Myocyte (in vitro differentiated cells): ENCODE results near the gene SASS6. TPM values are rescaled to one million over a fixed set of nuclear protein-coding genes. Genes with fewer than 3 reads are reported as not detected.

ENCODE experiments used
- DNase-seq: peaks from one replicate; pipeline ENCODE4 v3.0.0-alpha.2; 2012; ENCODE audit warnings: low read depth
- polyA plus RNA-seq: library from polyadenylated mRNA; unstranded; fragments of >200 nt; gene quantifications from one replicate; pipeline ENCODE4 v1.2.1, GENCODE V29; 2012; ENCODE audit warnings: missing spikeins
- total RNA-seq: library from RNA; depleted of rRNA; stranded (reverse); fragments of >200 nt; gene quantifications from 2 replicates; pipeline ENCODE4 v1.2.3, GENCODE V29; 2014

SASS6 gene, protein sequence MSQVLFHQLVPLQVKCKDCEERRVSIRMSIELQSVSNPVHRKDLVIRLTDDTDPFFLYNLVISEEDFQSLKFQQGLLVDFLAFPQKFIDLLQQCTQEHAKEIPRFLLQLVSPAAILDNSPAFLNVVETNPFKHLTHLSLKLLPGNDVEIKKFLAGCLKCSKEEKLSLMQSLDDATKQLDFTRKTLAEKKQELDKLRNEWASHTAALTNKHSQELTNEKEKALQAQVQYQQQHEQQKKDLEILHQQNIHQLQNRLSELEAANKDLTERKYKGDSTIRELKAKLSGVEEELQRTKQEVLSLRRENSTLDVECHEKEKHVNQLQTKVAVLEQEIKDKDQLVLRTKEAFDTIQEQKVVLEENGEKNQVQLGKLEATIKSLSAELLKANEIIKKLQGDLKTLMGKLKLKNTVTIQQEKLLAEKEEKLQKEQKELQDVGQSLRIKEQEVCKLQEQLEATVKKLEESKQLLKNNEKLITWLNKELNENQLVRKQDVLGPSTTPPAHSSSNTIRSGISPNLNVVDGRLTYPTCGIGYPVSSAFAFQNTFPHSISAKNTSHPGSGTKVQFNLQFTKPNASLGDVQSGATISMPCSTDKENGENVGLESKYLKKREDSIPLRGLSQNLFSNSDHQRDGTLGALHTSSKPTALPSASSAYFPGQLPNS
- total RNA-seq = 1.6 and 1.9 TPM in 2 replicates
- polyA plus RNA-seq = 0.79 TPM

DNA sequence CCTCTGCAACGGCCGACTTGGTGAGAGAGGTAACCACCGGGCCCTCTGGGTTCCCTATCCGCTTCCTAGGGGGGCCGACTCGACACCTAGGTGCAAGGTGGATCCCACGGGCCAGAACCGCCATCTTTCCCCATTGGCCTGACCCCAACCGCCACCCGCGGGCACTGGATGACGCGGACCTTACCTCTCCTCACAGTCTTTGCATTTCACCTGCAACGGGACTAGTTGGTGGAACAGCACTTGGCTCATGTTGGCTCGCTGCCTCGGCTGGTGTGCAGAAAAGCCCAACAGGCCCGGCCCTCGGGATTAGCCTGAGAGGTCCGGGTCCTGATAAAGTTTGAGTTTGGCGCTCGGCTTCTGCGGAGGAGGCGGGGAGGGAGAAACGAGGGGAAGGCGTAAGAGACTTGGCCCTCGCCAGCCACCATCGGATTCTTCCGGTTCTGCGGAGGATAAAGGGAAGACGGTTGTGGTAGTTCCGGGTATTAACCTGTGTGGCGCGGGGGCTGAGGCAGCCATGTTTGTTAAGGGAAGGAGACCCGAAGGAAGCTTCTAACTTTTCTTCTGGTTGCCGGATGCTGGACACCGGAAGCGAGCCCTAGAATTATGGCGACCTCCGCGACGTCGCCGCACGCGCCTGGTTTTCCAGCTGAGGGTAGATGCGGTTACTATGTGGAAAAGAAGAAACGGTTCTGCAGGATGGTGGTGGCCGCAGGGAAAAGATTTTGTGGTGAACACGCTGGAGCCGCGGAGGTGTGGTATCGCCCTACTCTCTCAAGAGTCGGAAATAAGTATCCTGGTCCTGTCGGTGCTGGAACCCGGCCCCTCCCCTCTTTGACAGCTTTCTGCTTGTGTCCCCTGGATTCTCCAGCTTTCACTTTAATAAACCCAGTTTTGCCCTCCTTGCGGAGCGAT, at the start of gene SASS6, which contains the start of gene TRMT13:
Gene SASS6, minus strand, starts transcription at position 365 of the 912 bp plus-strand sequence. Its CDS starts 116 bp downstream, at position 249.
Gene TRMT13, plus strand, starts transcription at position 598 of the 912 bp plus-strand sequence. Its CDS starts 6 bp downstream, at position 604.
- peak; percentile 100 for DNase-seq

DNA sequence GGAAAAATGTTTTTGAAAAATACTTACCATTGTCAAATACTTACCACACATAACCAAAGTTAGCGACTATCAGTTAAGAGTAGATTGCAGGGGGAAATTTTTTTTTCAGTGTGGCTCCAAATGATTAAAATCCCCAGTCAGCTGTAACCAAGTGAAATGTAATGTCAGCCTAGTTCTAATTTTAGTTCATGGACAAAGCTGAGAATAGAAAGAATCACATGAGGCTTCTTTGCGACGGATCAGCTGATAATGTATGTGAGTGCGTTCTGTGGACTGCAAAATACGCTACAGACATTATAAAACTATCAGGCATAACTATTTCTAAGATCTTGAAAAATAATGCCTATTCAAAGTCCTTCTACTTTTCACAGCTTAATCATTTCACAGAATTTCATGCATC, 45.4 kb upstream of the SASS6 start, which contains the start of gene LRRC39:
Gene LRRC39, minus strand, starts transcription at position 166 of the 400 bp plus-strand sequence. CDS start 9,740 bp downstream, outside the sequence.
- peak; percentile 45 for DNase-seq

DNA sequence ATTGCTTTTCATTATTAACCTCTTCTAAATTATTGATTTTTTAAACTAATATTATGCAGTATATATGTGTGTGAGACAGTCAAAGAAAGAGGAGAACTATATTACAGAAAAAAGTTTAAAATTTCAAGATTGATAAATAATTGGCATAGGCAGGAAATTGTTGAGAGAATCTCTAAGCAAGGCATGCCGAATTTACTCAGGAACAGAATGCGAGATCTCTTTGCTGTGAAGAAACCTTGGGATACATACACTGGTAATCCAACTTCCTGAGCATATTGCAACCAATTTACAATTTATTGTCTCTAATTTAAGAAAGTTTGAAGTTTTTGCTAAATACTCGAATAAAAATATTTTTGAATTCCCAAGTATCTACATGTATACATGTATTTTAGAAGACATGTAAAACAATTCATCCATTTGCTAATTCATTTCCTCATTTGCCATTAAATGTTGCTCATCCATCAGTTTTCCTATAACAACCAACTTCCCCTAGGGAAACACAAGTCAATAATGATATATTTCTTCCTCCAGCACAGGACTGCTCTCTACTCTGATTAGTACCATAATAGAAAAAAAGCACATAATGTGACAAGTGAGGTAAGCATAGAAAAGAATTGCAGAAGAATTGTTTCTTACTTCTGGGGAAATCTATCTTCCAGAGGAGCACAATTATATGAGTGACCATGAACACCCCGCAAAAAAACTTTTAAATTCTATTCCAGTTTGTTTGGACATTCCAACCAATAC, 44.7 kb upstream of the SASS6 start:
- DNase-seq = no peak

DNA sequence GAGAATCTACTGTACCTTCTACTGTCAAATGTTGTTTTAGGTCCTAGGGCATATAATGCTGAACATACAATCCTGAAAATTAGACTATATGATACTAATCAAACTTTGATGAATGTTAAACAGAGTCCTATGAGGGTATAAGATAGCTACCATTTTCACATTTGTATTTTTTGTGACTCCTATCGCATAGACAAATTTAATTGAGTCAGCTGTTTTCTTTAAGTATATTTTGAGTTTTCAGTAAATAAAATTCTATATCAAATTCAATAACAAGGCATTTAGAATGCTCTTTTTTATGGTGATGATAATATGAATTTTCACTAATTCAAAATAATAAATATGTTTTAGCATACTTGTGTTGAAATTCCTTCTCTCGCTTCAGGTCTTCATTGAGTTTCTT, 35.3 kb upstream of the SASS6 start:
- no peak for DNase-seq

DNA sequence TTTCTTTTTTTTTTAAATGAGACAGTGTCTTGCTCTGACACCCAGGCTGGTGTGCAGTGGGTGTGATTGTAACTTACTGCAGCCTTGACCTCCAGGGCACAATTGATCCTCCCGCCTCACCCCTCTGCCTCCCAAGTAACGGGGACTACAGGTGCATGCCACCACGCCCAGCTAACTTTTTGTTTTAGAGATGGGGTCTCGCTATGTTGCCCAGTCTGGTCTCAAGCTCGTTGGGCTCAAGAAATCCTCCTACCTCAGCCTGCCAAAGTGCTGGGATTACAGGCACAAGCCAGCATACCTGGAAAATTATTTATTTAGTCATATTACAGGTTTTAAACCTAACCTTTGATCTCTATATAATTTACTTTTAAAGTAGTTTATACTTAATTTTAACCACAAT, 32.0 kb upstream of the SASS6 start:
- no peak for DNase-seq

DNA sequence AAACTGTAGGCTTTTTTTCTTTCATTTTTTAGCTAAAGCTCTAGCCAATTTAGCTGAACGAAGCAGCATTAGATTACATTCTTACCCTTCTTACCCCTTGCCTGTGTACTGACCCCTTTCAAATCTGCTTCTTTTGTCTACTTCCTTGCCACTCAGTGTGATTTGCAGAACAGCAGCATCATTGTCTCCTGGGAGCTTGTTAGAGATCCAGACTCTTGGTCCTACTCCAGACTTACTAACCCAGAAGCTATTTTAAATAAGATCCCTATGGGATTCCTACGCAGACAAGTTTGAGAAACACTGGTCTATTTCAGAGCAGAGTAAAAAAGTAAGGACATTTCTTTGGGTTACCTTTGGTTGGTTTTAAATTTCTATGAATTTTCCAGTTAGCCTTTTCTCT, 31.5 kb upstream of the SASS6 start:
- peak; percentile 70 for DNase-seq

DNA sequence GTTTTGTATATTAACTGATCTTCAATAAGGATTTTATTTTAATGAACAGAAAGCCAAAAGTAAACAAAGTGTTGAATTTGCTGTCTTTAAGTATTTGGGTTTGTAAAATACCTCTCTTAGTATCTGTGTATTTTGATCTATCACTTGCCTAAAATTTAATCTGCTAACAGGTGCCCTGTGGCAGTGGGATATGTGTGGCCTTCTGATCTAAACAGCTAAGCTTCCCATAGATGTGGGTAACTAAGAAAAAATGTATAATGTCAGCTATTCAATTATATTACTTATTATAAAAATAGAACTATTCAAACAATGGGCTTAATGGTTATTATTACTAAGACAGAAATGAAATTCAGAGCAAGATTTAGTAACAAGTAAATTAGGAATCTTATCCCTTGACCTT, 30.2 kb upstream of the SASS6 start:
- DNase-seq = peak; percentile 51

DNA sequence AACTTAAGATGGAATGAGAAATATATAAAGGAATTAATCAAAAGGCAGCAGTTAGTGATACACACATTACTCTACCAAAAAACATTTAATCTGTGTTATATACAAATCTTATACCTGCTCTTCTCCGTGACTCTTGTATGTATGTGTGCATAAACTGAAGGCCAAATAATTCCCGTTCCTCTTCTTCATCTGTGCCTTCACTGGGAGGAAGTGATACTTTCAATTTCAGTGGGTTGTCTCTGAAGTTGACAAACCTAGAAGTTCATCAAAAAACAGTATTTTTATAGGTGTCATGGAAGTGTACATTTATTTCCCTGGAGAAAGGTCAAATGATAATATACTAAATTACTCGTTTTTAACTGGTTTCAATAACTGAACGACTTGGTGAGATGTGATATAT, 19.5 kb upstream of the SASS6 start:
- no peak for DNase-seq

DNA sequence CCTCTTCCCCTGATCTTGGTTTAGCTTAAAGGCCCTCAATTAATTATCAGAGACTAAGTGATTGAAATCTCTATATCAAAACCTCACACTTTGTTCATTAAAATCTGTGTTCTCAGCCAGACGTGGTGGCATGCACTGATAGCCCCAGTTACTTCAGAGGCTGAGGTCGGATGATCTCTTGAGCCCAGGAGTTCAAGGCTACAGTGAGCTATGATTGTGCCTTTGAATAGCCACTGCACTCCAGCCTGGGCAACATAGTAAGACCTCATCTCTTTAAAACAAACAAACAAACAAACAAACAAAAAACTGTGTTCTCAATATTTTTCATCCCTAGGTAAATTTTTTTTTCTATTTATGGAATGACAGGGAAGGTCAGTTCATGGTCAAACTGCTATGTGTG, 18.9 kb upstream of the SASS6 start:
- DNase-seq = no peak

DNA sequence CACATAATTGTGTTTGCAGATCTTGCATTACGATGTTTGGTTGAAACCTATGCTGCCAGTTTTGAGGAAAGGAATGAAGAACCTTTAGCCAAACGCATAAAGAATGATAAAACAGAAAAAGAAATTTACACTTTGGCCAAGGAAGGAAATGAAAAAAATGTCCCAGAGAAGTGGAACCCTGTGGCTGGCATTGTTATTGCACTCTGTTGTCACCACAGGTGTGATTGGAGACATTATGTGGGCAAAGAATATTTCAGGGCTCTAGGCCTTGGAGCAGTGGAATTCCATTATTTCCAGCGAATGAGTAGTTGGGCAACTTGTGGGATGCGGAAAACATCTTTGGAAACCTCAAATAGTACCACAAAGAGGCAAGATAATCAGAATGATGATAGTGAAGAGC, 15.1 kb upstream of the SASS6 start:
- DNase-seq = peak; percentile 41

DNA sequence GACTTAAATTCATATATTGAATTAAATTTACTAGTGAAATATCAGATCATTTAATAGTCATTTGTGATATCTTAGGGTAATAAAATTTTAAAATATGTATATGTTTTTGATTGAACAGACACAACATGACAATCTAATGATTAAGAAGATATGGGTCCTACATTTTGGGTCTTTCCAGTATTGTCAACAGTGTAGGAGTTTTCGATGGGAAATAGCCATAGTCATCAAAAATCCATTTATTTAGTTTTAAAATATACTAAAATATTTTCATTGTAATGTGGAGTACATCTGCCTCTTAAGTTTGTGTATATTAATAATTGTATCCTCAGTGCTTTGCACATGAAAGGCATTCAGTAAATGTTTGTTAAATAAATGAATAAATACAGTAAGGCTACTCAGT, 14.2 kb upstream of the SASS6 start:
- DNase-seq = no peak

DNA sequence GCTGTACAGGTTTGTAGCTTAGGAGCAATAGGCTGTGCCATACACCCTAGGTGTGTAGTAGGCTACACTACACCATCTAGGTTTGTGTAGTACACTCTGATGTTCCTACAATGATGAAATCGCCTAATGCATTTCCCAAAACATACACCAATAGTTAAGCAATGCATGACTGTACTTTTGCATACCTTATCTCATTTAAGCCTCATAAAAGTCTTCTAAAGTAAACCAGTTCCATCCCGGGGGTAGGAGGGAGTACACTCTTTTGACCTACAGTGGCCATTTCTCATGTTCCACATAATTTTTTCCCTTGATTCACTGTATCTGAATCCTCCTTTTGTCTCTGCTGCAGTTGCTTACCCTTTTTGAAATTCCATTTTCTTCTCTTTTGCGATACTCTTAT, 12.4 kb upstream of the SASS6 start:
- DNase-seq = no peak

DNA sequence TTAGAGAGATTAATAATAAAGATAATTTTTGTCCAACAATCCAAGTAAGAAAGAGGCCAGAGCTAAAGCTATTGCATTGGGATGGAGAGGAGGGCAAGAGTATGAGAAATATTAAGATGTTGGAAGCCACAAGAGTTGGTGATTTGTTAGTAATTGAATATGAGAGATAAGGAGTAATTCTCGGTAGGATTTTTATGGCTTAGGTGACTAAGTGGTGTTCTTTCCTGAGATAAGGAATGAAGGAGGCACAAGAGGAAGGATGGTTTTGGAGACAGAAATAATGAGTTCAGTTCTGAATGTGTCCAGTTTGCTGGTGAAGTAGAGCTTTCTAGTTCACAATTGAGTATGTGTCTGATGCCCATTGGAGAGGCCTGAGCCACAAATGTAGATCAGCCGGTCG, 9.6 kb upstream of the SASS6 start:
- no peak for DNase-seq

DNA sequence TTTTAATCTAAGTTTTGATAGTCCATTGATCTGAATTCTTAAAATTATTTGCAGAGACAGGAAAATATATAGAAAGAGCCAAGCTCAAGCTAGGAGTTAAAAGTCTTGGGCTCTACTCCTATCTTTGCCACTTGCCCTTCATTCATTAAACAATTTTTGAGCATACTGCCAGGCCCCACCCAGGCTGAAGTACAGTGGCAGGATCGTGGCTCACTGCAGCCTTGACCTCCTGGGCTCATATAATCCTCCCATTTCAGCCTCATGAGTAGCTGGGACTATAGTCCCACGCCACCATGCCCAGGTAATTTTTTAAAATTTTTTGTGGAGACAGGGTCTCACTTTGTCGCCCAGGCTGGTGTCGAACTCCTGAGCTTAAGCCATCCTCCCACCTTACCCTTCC, 8.5 kb upstream of the SASS6 start:
- no peak for DNase-seq

DNA sequence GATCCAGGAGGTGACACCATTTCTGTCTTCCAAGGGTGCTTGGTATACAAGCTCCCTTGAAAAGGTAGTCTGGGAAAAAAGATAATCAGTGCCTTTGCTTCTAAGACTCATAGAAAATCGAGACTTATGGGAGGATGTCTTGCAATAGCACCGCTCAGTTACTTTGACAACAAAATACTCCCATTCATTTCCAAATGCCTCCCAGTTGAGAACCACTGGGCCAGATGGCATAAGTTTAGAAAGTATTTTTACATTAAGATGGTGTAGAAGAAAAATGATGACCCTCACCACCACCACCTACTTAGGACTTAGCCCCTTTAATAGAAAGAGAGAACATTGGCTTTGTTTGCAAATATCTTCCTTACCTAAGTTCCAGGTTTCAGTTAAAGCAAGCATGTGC, 4.9 kb upstream of the SASS6 start:
- DNase-seq = no peak

DNA sequence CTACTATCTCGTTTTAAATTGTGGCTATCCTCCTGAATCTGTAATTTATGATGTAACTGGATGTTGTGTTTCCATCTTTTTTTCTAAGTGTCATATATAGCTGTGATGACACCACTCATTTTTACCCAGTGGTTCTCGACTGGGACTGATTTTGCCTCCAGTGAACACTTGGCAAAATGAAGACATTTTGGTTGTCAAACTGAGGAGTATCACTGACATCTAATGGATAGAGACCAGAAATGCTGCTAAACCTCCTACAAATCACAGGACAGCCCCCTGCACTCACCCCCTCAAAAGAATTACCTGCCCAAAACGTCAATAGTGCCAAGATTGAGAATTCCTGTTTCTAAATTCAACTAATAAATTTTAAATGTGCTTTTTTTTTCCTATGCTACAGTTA, 2.1 kb upstream of the SASS6 start:
- peak; percentile 7 for DNase-seq

DNA sequence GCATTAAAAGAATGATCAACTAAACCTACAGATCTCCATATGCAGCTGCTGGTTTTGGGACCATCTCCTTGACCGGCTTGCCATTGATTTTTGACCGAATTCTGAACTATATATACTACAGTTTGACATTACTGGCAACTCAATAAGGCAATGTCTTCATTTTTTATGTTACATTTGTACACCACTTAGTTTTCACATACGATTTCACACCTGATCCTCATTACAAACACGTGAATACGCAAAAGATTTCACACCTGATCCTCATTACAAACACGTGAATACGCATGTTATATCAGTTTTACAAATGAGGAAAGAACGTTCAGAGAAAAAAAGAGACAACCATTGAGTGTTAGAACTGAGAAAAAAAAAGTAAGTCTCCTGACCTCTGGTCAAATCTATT, 1.1 kb downstream of the SASS6 start:
- no peak for DNase-seq

DNA sequence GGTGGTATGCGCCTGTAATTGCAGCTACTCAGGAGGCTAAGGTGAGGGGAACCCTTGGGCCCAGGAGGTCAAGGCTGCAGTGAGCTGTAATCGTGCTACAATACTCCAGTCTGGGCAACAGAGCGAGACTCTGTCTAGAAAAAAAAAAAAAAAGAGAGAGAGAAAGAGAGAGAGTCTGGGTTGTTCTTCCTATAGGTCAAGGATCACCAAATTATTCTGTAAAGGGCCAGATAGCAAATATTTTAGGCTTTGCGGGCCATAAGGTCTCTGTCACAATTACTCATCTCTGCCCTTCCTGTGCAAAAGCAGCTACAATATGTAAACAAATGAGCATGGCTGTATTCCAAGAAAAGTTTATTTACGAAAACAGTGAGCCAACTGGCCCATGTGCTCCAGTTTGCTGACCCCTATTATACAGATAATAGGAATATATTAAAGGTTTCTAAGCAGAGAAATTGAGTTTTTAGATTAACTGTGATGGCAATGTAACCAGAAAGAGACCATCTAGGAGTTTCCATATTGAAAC, 2.1 kb downstream of the SASS6 start:
- no peak for DNase-seq

DNA sequence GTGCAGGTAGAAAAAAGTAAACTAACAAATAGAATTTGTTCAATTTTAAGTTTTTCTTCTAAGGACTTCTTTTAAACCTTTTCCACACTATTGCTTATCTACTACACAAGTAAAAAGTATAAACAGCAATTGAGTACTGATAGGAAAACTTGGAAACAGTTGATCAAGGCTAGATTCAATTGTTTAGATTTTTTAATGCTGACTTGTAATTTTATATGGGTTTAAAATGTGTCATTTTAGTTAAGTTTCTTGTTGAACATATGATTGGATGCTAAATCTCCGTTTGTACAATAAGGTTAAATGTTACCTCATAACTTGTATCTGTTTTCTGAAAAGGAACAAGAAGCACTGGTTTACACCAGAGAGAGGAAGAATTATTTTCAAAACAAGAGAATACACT, 5.5 kb downstream of the SASS6 start:
- DNase-seq = no peak

DNA sequence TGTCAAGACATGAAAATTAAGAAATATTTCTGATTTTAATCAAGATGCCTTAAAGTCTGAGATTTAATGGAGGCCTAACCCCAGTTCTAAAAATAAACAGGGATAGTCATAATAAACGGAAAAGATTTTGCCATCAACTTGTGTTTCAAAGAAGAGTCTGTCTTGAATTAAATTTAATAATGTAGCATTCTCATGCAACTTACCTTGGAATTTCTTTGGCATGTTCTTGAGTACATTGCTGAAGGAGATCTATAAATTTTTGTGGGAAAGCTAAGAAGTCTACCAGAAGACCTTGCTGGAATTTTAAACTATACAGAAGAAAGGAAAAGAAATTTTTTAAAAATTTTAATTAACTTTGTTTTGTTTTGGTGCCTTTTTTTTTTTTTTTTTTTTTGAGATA, 10.6 kb downstream of the SASS6 start:
- DNase-seq = no peak

DNA sequence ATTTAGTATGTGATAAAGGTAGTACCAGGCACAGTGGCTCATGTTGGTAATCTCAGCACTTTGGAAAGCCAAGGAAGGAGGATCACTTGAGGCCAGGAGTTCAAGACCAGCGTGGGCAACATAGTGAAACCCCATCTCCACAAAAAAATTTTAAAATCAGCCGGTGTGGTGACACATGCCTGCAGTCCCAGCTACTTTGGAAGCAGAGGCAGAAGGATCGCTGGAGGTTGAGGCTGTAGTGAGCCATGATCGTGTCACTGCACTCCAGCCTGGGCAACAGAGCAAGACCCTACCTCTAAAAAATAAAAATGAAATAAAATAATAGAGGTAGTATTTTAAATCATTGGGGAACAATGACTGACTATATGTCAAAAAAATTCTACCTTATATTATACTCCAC, 17.2 kb downstream of the SASS6 start:
- no peak for DNase-seq
